GM21515 (cell line): ENCODE results near the gene FGF5.

Experiments
- ATAC-seq: cut with Tn5 transposase; IDR thresholded peaks from one replicate; pipeline ENCODE4 v1.9.1; 2021; ENCODE audit not compliant: unreplicated experiment

Gene FGF5

DNA sequence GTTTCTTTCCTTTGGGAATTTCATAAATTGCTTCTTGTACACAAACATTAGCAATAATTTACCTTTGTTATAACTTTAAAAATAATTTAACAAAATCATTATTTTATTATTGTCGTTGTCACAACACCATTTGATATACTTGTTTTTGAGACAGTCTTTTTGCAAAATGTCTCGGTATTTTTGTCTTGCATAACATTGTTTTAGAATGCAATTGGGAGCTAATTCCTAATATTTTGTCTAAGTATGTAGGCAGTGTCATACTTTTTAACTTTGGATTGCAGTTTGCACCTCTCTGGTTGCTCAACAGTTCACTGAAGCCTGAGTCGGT, 68.7 kb downstream of the FGF5 start:
- no peak for ATAC-seq

GRCh38 chr4:80335554-80336358, 69.3 kb downstream of the FGF5 start, which contains the start of gene CFAP299:
CFAP299 (plus strand) TSS chr4:80335730.
- peak; percentile 99 for ATAC-seq

DNA sequence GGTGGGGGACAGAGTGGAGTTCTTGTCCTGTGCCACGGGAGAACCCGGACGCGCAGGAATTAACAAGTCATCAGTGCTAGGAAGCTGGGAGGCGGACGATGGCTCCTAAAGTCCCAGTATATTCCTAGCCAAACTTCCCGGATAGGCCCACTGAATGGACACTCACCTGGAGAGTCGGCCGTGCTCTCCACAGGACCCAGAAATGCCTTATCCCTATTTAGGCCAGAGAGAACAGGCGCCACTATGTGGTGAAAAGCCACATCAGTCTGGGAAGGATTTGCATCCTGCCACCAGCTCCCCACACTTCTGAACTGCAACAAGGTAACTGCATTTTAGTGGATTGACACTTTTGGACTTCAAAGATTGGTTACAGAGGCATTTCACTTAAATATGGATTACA, 70.1 kb downstream of the FGF5 start:
- ATAC-seq: no peak

DNA sequence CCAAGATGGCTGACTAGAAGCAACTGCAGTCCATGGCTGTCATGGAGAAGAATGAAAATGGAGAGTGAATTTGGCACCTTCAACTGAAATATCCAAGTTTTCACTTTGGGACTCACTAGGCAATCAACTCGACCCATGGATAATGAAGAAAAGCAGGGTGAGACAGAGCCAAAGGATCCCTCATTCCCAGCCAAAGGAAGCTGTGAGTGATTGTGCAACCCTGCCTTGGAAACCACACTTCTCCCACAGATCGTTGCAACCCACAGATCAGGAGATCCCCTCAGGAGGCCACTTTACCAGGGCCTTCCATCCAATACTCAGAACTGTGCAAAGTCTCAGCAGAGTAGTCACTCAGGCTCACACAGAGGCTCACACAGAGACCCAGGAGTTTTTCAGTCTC, 73.6 kb downstream of the FGF5 start:
- no peak for ATAC-seq
